Umbilical cord (tissue), 2 donors: ENCODE data around the gene LANCL1. TPM values are rescaled to one million over a fixed set of nuclear protein-coding genes. Genes with fewer than 3 reads are reported as not detected.

Source experiments
- DNase-seq: peaks from one replicate; pipeline ENCODE4 v3.0.0-alpha.2; 2015; ENCODE audit warnings: low spot score
- total RNA-seq: library from RNA; depleted of rRNA; stranded (reverse); fragments of >200 nt; gene quantifications from one replicate; pipeline ENCODE4 v1.2.3, GENCODE V29; 2014; ENCODE audit warnings: low replicate concordance; ENCODE audit not compliant: insufficient read depth

Gene LANCL1, protein sequence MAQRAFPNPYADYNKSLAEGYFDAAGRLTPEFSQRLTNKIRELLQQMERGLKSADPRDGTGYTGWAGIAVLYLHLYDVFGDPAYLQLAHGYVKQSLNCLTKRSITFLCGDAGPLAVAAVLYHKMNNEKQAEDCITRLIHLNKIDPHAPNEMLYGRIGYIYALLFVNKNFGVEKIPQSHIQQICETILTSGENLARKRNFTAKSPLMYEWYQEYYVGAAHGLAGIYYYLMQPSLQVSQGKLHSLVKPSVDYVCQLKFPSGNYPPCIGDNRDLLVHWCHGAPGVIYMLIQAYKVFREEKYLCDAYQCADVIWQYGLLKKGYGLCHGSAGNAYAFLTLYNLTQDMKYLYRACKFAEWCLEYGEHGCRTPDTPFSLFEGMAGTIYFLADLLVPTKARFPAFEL
- total RNA-seq, result 30.8 TPM

DNA sequence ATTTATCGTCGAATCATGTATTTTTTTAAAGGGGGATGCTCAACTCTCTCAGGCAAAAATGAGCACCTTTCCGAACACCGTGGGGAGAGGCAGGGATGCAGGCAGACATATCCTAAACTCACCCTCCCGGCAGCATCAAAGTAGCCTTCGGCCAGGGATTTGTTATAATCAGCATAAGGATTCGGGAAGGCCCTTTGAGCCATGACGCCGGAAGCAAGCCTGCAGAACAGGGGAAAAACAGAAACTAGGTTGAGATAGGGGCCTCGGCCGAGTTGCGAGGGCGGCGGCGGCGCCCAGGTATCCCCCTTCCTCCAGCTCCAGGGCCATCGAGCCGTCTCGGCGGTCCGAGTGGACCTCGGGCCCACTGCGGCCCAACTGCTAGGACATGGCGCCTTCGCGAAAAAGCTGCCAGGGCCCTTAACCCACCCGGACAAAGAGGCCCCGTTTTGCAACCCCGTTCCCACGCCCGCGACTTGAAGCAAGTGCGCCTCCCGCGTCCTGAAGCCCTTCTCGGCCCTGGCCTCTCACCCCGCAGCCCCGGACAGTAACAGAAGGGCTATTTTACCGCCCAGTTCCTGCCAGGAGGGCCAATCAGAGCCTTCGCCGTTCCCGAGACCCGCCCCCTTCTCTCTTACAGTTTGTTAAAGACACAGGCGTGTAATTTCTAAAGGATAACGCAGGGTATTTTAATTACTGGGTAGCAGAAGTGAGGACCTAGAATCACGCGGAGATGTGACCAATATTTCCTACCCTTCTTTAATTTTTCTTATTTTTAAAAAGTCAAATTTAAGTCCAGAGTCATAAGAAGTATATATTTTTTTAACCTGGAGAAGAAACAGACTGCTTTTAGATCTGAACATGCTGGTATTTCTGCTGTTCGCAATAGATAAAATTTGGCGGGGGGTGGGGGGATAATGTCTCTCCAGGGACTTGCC, at the start of gene LANCL1:
TSS of gene LANCL1 (minus strand) at position 566 of the 935 bp plus-strand sequence. CDS start at position 203, 363 bp downstream.
- peak; percentile 93 for DNase-seq

DNA sequence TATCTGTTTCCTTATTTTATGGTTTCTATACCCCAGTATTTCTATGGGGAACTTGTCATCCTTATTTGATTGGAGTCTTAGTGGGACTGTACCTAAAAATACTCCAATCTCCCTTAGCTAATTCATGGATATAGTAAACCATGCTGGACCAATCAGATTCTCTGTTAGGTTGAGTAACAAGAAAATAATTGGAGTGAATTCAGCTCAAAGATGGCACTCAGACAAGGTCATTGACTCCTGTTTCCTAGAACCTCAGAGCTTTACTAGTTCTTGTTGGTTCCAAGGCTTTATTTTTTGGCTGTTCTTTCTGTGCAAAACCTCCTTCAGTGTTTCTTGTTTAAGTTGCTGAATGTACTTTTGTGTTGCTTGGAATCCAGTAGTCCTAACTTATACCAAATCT, 48.0 kb upstream of the LANCL1 start:
- DNase-seq, result no peak

DNA sequence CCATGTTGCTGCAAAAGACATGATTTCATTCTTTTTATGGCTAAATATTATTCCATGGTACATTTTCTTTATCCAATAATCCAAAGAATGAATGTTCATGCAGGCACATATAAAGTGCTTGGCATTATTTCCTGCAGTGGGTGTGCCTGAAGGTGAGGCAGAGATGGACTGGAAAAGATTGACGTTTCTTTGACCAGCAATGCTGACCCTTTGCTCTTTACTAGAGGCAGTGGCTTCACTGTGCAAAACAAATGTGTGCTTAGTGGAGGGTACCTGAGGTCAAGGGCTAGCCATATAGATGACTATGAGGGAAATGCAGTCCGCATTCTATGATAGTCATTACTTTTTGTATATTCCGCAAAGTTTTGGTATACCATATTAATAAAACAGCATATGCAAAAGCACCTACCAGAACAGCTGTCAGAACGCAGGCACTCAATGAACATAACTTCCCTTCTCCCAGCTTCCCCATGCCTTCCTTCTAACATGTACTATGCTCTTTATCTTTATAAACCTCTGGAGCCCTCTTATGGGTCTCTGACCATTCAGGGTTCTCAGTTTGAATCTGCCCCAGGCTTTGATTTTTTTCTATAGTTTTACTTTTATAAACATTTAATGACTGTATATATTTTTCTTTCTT, 47.2 kb upstream of the LANCL1 start:
- no peak for DNase-seq

DNA sequence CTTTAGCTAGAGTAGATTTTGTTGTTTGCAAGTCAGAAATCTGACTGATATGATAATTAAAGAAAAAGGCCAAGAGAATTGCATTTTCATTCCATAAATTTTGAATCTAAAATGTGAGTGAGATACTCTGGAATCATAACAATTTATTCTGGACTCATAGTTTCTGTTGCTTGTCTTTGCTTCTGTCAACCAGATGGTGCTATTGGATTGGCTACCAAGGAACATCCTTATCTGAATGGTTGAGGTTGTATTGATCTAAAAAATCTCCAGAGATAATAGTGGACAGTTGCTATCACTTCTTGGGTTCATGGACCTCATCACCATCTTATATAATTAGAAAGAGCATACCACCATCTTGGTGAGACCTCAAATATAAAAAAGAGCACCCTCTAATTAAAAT, 45.8 kb upstream of the LANCL1 start:
- DNase-seq, result no peak

DNA sequence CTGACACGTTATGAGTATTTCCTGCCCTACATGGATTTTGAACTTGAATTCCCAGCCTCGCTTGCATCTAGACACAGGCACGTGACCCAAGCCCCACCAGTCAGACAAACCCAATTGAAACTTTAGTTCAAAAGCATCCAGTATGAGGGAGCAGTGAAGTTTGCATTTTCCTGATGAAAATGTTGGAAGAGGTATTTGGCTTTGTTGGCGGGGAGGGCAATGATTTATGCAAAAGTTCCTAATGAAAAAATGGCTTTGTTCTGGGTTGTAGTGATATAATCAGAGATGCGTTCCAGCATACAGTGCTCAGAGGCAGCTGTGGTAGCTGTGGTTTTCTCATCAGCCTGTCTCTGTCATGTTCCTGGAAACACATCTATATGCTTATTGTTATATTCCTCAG, 43.0 kb upstream of the LANCL1 start:
- no peak for DNase-seq

DNA sequence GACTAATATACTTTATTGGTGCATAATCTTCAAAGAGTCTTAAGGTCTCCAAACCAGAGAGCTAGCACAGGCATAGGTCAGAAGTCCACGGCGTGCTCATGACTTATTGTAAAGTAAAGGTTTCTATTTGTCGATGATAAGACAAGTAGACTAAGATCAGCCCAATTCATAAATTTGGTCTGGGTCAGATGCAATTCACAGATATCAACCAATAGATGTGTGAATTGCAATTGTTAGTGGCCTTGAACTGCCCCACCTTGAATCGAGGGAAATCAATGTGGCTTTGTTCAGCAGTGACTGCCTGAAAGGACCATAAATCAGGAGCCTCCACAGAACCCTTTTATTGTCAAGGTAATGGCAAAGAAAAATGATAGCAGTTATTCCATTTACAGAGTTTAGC, 40.7 kb upstream of the LANCL1 start:
- no peak for DNase-seq

DNA sequence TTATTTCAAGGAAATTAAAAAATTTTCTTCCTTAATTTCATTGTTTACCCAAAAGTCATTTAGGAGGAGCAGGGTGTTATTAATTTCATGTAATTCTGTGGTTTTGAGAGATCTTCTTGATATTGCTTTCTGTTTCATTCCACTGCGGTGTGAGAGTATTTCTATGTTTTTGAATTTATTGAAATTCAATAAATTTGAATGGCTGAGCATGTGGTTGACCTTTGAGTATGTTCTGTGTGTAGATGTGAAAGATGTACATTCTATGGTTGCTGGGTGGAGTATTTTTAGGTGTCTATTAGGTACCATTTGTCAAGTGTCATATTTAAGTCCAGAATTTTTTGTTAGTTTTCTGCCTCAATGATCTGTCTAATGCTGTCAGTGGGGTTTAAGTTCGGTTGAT, 39.4 kb upstream of the LANCL1 start:
- no peak for DNase-seq

DNA sequence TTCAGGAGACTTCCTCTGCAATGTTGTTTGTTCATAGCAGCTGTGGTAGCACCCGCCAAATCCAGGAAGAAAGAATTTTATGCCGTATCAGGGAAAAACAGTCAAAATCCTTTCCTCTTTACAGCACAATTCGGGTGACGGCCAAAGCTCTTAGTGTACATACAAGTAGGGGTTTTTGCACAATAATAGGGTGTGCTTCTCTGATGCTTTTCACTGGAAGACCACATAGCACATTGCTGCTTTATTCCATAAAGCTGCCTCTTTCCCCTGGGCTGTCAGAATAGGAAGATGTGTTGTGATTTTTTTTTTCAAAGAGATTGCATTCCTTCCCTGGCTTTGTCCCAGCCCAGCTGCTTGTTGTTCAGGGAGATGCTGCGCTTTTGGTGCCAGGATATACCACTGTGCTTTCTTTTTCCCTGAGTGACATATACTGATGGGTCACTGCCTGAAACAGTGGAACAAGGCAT, 27.2 kb upstream of the LANCL1 start:
- no peak for DNase-seq

DNA sequence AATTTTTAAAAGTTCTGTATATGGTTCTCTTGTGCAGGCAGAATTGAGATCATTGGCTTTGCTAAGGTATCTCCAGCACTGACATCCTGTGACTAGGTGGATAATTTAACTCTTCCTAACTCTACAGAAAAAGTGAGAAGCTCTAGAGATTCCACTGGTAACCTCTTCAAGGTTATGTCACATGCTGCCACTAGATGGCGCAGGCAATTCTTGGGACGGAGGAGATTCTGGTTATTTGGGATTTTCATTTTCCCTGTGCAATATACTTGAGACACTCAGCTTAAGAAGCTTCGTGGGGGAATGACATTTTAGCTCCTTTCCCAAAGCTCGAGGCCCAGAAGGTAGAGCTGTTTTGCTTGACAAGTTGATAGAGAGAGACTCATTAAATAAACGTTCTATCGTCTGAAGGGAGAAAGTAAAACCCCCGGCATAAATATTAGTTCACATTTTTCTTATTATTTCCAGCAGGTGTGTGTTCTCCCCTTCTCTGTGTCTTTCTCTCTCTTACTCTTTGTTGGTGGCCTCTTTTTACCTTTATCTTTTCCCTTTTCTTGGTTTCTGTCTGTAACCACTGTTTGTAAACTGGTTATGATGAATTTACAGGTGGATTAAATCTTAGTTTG, 26.6 kb upstream of the LANCL1 start:
- DNase-seq, result peak; percentile 41

DNA sequence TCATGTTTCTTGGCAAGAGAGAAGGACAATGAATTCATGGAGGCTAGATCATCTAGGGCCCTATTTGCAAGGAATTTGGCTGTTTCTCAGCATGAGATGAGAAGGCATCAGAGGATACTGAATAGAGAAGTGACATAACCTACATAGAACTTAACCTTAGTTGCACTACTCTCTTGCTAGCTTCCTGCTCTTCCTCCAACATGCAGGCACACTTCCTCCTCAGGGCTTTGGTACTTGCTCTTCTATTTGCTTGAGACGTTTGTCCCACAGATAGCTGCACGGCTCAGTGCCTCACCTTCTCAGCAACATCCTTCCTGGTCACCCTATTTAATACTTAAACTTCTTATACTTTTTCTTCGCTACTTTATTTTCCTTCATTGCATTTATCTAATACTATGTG, 20.0 kb upstream of the LANCL1 start:
- DNase-seq, result no peak

DNA sequence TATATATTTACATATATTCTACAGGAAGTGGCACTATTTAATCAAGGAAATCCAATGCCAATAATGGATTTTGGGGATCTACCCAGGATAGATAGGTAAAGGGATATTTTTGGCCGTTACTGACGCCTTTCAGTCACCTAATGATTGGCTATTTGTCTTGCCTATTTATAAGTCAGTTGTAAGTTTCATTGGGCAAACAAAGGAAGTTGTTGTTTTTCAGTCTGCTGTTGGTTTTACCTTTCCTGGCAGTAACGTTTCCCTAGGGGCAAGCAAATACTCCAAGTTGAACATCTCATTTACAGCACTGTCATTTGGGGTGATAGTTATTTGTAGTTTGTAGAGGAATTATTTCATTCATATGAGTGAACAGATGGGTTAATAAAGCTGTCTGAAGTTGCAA, 17.0 kb upstream of the LANCL1 start:
- no peak for DNase-seq

DNA sequence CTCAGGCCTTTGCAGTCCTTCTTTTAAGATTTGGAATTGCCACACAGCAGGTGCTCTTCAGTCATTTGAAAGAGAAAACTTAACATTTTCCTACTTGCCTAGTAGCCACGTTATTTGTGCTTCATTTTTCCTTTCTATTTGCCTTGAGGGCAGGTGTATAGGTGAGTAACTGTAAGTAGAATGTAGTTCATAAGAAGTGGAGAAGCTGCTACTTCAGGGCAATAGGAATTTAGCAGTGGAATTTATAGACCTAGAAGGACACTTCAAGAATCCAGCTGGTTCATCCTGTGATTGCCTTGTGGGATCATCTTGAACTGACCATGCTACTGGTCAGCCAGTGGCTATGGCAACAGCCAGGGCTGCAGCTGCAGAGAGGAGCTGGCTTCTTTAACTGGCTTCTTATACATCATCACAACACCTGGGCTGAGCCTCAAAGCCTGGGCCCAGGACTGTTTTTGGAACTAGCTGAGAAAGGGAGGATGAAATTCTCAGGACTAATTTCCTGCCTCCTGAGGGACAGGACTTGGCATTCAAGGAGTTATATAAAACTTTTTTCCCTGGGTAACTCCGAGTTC, 5.1 kb upstream of the LANCL1 start:
- DNase-seq, result no peak

DNA sequence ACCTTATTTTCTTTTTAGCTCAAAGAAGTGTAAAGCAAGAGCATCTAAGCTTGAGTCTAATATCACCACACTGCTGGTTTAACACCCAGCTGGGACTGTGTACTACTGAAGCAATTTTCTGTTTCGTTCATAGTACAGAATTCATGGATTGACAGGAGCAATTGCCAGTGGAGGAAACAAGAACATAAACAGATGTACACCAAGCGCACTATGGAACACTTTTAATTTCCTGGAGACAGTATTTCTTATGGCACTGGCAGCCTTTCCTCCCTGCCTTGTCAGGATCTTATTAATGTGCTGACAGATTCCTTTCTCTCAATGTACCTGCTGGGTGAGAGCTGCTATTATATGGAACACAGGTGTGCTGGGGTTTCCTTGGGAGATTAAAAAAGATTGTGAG, 4.2 kb upstream of the LANCL1 start:
- no peak for DNase-seq

DNA sequence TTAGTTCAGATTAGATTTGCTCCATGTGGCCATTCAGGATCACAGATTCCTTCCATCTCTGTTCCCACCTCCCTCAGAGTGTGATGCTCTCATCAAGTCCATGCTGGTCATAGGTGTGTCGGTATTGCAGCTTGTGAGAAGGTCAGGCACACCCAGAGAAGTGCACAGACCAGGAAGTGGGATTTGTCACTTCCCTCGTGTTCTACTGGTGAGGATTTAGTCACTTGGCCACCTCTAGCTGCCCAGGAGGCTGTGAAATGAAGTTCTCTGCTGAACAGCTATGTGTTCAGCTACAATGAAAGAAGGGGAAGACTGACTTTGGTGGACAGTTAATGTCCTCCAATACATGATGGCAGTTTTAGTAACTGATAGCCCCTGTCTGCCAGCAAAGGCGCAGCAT, 3.5 kb upstream of the LANCL1 start:
- no peak for DNase-seq

DNA sequence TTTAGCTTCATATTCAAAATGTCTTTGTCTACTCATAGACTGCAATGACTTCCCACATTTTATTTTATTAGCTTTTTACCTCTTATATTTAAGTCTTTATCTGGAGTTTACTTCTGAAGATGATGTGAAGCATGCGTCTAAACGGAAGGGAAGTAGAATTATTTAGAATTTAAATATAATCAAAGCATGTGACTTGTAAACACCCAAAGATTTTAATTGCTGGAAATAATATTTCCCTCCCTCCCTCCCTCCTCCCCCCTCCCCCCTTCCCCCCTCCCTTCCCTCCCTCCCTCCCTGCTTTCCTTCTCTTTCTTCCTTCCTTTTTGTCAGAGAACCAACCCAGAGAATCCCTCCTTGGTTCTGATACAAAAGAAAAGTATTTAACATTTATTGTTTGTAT, 2.1 kb upstream of the LANCL1 start:
- no peak for DNase-seq

DNA sequence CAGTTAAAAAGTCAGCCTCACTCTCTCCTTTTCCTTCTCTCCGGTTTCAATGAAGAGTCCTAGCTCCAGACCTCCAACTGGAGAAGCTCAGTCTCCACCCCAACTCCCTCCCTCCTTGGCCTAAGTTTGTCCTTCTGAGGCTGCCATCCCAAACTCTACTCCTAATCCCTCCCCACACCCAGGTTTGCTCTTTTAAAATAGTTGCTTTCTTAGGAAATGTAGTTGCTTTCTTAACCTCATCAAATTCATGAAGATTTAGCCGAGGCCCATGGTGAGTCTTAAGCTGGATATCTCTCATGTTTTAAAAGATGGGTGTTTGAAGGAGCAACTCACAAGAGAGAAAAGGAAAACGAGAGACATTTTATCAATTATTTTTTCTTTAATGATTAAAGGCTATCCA, 937 bp upstream of the LANCL1 start:
- peak; percentile 32 for DNase-seq

DNA sequence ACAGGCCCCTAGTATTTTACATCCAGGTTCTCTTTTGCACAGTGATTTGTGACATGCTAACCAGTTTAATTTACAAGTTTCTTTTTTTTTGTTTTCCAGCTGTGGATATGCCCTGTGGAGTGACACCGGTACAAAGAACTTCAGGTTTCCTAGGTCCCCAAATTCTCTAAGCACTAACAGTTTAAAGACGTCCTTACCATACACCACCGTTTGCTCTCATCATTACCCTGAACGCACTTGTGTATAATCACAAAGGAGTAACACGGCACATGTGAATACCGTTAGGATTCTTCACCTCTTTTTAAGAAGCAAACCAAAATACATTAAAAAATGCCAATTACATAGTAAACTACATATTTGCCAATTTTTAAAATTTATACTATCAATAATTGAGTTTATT, 853 bp downstream of the LANCL1 start:
- no peak for DNase-seq

DNA sequence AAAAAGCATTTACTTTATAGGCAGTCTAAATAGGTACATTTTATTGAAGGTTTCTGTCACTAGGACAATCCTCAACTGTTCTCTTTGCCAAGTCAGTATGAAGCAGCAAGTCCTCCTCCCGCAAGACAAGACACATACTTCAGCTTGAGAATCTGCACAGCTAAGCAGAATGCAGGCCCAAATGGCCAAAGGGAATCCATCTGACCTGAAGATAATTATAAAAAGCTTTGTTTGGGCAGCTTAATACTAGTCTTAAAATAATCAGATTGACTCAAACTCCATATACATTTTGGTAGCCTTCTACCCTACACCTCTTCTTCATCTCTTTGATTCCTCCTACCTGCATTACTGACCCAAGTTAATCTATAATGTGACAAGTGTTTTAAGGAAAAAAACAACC, 1.8 kb downstream of the LANCL1 start:
- no peak for DNase-seq

DNA sequence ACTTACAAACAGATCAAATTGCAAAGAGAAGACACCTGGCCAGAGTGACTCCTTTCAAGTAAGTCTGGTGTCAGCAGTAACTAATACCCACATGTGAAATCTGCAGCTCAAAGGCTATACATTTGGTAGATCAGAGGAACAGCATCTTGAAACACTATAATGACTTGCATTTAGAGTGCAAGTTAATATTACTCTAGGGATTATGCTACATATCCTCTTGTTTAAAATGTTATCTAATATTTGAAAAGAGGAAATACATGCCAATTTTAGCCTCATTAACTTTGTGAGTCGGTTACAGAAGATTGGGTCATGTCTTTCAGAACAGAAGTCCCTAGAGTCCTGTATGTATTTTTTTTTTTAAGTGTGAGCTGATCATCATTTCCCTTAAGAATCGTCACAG, 15.2 kb downstream of the LANCL1 start:
- no peak for DNase-seq

DNA sequence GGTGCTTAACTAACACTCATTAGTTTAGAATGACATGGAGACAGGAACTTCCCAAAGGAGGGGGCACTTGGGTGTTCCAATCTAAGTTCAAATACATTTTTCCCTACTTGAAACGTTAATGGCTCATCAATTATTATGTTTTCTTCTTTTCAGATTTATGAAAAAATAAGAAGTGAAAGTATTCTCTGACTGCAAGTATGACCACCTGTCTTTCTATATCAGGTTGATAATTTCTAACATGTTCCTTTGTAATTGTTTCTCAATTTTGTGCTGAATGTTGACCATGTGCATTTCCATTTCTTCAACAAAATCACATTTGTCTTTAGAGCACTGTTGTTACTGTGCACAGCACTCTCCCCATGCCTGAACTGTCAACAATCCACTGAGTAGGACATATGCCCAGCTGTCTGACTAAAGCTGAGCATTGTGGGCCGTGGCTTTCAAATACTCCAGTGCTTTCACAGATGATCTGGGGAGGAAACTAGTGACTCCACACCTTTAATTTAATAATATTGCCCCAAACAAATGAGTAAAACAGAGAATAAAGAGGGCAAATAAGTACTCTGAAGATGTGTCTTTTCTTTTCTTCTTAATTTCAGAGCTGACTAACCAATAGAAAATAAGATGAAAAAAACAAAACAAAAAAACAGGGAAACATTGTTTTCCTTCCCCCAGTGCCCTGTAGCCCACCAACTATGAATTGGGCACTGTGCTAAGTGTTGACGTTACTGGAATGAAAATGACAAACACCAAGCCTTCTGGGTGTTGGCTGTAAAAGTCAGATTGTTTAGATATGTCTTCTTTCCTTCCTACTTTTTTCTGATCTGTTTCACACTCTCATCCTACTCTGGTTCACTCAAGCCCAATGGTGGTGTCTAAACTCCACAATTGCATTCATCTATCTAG, 16.0 kb downstream of the LANCL1 start:
- no peak for DNase-seq
